AG04449 (cell line): ENCODE results near the gene ZRSR2.
"Not testable (repeated sequence)": the region's sequence is repeated elsewhere in the genome, so short reads cannot be mapped to it uniquely, and the experiment has no call there.

ENCODE experiments used
- CTCF ChIA-PET: fragments of 350-600 bp; formaldehyde crosslinking; extraction: SDS; loops from one replicate; lab custom pipeline; 2021; ENCODE audit warnings: antibody characterized with exemption; lab: Yijun Ruan, JAX
- POLR2A ChIA-PET: fragments of 400-600, 350-600 bp; formaldehyde crosslinking; extraction: SDS; loops from one replicate; lab custom pipeline; 2020; ENCODE audit warnings: antibody characterized with exemption, inconsistent platforms; lab: Yijun Ruan, JAX
- DNase-seq: peaks from one replicate; pipeline ENCODE4 v3.0.0-alpha.2; 2010; ENCODE audit warnings: low read depth, low spot score
- H3K4me3 ChIP-seq: 2 replicates; pipeline ENCODE4 v1.5.1; 2011; ENCODE audit warnings: low read depth, mild to moderate bottlenecking, control low read depth, low read length
- TF ChIP-seq, protein P1 (sequence below): IDR thresholded peaks from one replicate; pipeline ENCODE4 v1.5.1; 2011; ENCODE audit warnings: mild to moderate bottlenecking, moderate library complexity, low read length, control low read depth, inconsistent platforms; ENCODE audit not compliant: insufficient read depth; ENCODE audit errors: missing control alignments

Gene ZRSR2

DNA sequence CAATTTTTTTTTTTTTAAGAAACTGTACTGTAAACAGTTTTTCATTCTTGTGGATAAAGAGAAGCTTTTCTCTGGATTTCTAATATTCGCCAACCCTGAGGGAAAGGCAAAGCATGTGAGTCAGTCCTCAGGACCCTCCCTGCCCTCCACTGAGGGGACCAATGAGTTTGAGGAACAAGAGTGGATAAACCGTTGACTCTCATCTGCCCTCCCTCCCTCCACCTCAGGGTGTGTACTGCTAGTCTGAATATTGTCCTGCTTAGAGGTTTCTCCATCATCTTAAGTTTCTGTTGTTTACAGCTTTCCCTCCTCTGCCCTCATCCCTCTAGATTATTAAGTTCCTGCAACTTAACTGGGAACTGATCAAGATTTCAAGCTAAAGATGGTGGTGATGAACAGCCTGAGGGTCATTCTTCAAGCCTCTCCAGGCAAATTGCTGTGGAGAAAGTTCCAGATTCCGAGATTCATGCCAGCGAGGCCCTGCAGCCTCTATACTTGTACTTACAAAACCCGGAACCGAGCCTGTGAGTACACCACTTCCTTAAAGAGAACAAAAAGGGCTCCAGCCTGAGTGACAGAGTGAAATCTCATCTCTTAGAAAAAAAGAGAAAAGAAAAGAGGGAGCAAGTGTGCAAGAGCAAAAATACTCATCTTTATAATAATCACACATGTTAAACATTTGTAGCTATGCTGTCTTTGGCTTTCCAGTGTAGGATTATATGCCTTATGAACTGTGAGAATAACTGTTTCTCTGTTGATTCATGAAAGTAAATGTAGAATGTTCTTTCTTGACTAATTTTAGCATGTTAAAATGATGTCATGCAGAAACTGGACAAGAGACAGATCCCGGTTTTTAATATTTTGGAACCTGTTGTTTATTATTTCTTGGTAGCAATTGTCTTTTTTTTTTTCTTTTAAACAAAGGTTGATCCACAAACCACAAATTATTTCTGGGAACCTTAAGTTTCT, 40.4 kb upstream of the ZRSR2 start:
- POLR2A ChIA-PET = no interaction called here
- H3K4me3 ChIP-seq = no peak overlapping the region
- DNase-seq = no peak
- TF ChIP-seq, protein P1, sequence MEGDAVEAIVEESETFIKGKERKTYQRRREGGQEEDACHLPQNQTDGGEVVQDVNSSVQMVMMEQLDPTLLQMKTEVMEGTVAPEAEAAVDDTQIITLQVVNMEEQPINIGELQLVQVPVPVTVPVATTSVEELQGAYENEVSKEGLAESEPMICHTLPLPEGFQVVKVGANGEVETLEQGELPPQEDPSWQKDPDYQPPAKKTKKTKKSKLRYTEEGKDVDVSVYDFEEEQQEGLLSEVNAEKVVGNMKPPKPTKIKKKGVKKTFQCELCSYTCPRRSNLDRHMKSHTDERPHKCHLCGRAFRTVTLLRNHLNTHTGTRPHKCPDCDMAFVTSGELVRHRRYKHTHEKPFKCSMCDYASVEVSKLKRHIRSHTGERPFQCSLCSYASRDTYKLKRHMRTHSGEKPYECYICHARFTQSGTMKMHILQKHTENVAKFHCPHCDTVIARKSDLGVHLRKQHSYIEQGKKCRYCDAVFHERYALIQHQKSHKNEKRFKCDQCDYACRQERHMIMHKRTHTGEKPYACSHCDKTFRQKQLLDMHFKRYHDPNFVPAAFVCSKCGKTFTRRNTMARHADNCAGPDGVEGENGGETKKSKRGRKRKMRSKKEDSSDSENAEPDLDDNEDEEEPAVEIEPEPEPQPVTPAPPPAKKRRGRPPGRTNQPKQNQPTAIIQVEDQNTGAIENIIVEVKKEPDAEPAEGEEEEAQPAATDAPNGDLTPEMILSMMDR = no peak
- CTCF ChIA-PET = interaction anchor here (1.2 to 1.3 kb wide), 2 partner anchors 11 to 12 kb away, joined by 3 read pairs; no protein-coding TSS in a partner anchor

DNA sequence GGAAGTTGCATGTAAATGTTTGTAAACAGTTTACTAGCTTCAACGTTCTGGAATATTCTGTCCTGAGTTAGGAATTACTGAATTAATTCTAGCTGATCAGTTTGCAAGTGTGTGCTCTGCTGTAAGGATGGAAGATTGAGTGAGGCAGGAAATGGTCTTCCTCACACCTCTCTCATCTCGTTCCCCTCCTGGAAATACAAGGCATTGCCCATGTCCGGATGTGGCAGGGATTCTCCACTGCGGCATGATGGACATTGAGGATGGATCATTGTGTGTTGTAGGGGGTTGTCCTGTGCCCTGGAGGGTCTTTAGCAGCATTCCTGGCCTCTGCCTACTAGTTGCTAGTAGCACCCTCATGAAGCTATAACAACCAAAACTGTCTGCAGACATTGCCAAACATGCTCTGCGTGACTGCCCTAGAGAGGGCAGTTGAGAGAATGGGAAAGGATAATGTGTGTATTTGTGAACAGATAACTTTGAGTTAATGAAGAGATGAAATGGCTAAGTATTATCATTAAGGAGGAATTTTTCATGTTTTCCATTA, 39.6 kb upstream of the ZRSR2 start:
- CTCF ChIA-PET = interaction anchor here (1.2 to 1.3 kb wide), 2 partner anchors 10 to 11 kb away, joined by 3 read pairs; no protein-coding TSS in a partner anchor
- POLR2A ChIA-PET = no interaction called here
- TF ChIP-seq, protein P1 = no peak
- no peak for DNase-seq
- H3K4me3 ChIP-seq = no peak overlapping the region

DNA sequence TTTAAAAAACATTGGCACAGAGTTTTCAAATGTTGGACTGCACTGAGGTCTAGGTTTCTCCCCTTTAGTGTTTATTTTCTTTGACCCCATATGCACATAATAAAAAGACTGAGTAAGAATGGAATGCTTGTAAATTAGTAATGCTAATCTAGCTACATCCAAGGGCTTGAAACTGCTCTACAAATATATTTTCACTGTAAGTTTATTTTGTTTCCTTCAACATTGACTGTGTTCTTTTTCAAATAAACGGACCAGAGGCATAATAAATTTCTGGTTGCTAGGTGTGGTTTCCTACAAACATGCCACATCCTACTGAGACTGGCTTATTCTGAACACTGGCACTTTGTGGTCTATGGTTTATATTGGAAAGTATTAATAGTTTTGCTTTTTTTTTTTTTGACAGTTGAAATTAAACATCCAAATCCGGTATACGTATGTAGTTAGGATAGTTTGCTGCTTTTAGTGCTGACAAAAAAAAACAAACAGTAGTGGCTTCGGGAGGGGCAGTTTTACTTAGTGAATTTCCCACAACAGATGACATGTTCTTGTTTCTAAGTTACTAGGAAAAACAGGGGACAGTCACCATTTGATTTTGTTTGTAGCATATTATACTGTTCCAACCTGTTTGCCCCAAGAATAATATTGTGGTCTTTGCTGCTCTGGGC, 39.0 kb upstream of the ZRSR2 start:
- DNase-seq = no peak
- ChIA-PET POLR2A (no interaction called here), CTCF (interaction anchor here (1.2 kb wide), 1 partner anchor 9 kb away, joined by 3 read pairs; no protein-coding TSS in a partner anchor)
- TF ChIP-seq, protein P1 = no peak
- H3K4me3 ChIP-seq = no peak overlapping the region

- no peak overlapping the region for H3K4me3 ChIP-seq
- POLR2A ChIA-PET = no interaction called here
- no peak for DNase-seq
- CTCF ChIA-PET = no interaction called here
- TF ChIP-seq, protein P1 = no peak
Observed at GRCh38 chrX:15755091-15755490, 35.2 kb upstream of the ZRSR2 start.

- H3K4me3 ChIP-seq = no peak overlapping the region
- CTCF ChIA-PET = no interaction called here
- POLR2A ChIA-PET = no interaction called here
- TF ChIP-seq, protein P1 = no peak
- no peak for DNase-seq
Observed at GRCh38 chrX:15758140-15758539, 32.1 kb upstream of the ZRSR2 start.

GRCh38 chrX:15759886-15760285, 30.4 kb upstream of the ZRSR2 start:
- DNase-seq, POLR2A ChIA-PET, H3K4me3 ChIP-seq: not testable (repeated sequence)
- CTCF ChIA-PET = interaction anchor here (1.7 kb wide), 1 partner anchor 72 kb away, joined by 6 read pairs; no protein-coding TSS in a partner anchor
